Liver (tissue), 9 donors: Measurements from ENCODE around the gene MAP2K3. TPM values are rescaled to one million over a fixed set of nuclear protein-coding genes. Genes with fewer than 3 reads are reported as not detected.

ENCODE experiments used
- DNase-seq: peaks from one replicate; pipeline ENCODE4 v3.0.0-alpha.2; 2017; ENCODE audit warnings: low spot score
- H3K27ac ChIP-seq, 2 donors: one replicate each; pipeline ENCODE4 v1.7.0; 2013; ENCODE audit warnings: inconsistent platforms in 2 of 2, low read length in 2 of 2, control low read depth in 1 of 2, low read depth in 1 of 2, mild to moderate bottlenecking in 1 of 2
- H3K27me3 ChIP-seq, 4 donors: one replicate each; pipeline versions ENCODE4 v1.6.1 to v1.7.0; 2013; ENCODE audit warnings: low read length in 3 of 4, inconsistent platforms in 1 of 4, mild to moderate bottlenecking in 1 of 4, moderate library complexity in 1 of 4; ENCODE audit not compliant: control insufficient read depth in 4 of 4, insufficient read depth in 4 of 4
- H3K36me3 ChIP-seq, 4 donors: one replicate each; pipeline versions ENCODE4 v1.6.1 to v1.7.0; 2013; ENCODE audit warnings: low read length in 3 of 4, mild to moderate bottlenecking in 3 of 4, low read depth in 1 of 4, moderate library complexity in 1 of 4; ENCODE audit not compliant: control insufficient read depth in 4 of 4, insufficient read depth in 3 of 4
- H3K4me1 ChIP-seq, 4 donors: one replicate each; pipeline versions ENCODE4 v1.6.1 to v1.7.0; 2013; ENCODE audit warnings: low read length in 3 of 4, mild to moderate bottlenecking in 3 of 4, moderate library complexity in 1 of 4; ENCODE audit not compliant: control insufficient read depth in 4 of 4, insufficient read depth in 4 of 4
- H3K4me3 ChIP-seq, 3 donors: one replicate each; pipeline versions ENCODE4 v1.6.1 to v1.7.0; 2013; ENCODE audit warnings: low read length in 3 of 3, control low read depth in 1 of 3, low read depth in 1 of 3, mild to moderate bottlenecking in 1 of 3
- H3K9ac ChIP-seq, 2 donors: one replicate each; pipeline ENCODE4 v1.7.0; 2013; ENCODE audit warnings: low read length in 2 of 2, mild to moderate bottlenecking in 2 of 2, moderate library complexity in 2 of 2, control low read depth in 1 of 2, low read depth in 1 of 2
- H3K9me3 ChIP-seq, 4 donors: one replicate each; pipeline versions ENCODE4 v1.6.1 to v1.7.0; 2013; ENCODE audit warnings: low read length in 3 of 4; ENCODE audit not compliant: control insufficient read depth in 4 of 4
- CTCF ChIP-seq: fragments of 150-350 bp; IDR thresholded peaks from 2 replicates; pipeline ENCODE4 v1.5.1; 2017; ENCODE audit warnings: improper control_type of control experiment, low read depth, low read length; ENCODE audit not compliant: missing input control
- EGR1 ChIP-seq, 2 donors: IDR thresholded peaks; 2 replicates each; pipeline ENCODE4 v1.6.1; 2016 to 2018; ENCODE audit warnings: antibody characterized with exemption in 2 of 2, low read depth in 2 of 2
- FOXA1 ChIP-seq: IDR thresholded peaks from 2 replicates; pipeline ENCODE4 v1.6.1; 2016; ENCODE audit warnings: antibody characterized with exemption
- FOXA2 ChIP-seq: IDR thresholded peaks from 2 replicates; pipeline ENCODE4 v1.6.1; 2016; ENCODE audit warnings: antibody characterized with exemption
- HNF4A ChIP-seq, 2 donors: conservative IDR thresholded peaks; 2 replicates each; pipeline ENCODE4 v1.6.1; 2016; ENCODE audit warnings: antibody characterized with exemption in 2 of 2, mild to moderate bottlenecking in 2 of 2
- HNF4G ChIP-seq: IDR thresholded peaks from 2 replicates; pipeline ENCODE4 v1.6.1; 2016; ENCODE audit warnings: antibody characterized with exemption
- JUND ChIP-seq, 2 donors: IDR thresholded peaks; 2 replicates each; pipeline ENCODE4 v1.6.1; 2016; ENCODE audit warnings: antibody characterized with exemption in 2 of 2
- NR2F2 ChIP-seq: IDR thresholded peaks from 2 replicates; pipeline ENCODE4 v1.6.1; 2016; ENCODE audit warnings: antibody characterized with exemption
- RAD21 ChIP-seq, 2 donors: IDR thresholded peaks; 2 replicates each; pipeline ENCODE4 v1.6.1; 2016; ENCODE audit warnings: antibody characterized with exemption in 2 of 2, mild to moderate bottlenecking in 2 of 2
- RXRA ChIP-seq, 2 donors: IDR thresholded peaks; 2 replicates each; pipeline ENCODE4 v1.6.1; 2017 to 2018; ENCODE audit warnings: antibody characterized with exemption in 2 of 2, mild to moderate bottlenecking in 1 of 2
- SP1 ChIP-seq: IDR thresholded peaks from 2 replicates; pipeline ENCODE4 v1.6.1; 2018; ENCODE audit warnings: antibody characterized with exemption, mild to moderate bottlenecking
- TAF1 ChIP-seq: conservative IDR thresholded peaks from 2 replicates; pipeline ENCODE4 v1.6.1; 2016; ENCODE audit warnings: antibody characterized with exemption, mild to moderate bottlenecking
- YY1 ChIP-seq: IDR thresholded peaks from 2 replicates; pipeline ENCODE4 v1.6.1; 2016; ENCODE audit warnings: antibody characterized with exemption, mild to moderate bottlenecking
- WGBS: extraction: QIAGEN DNeasy Blood & Tissue Kit; methylation state at CpG from one replicate; pipeline ENCODE4 v1.1.7; 2013; 5-methylcytosine and 5-hydroxymethylcytosine counted together
- polyA plus RNA-seq, 2 donors: library from polyadenylated mRNA; stranded (reverse) in 1 of 2; unstranded in 1 of 2; fragments of 200-250 nt in 1 of 2; fragments of >200 nt in 1 of 2; fragmentation: Nextera tagmentation in 1 of 2; extraction: Ambion mirVana in 1 of 2; gene quantifications; one replicate each; pipeline versions ENCODE4 v1.2.1 to v1.2.3, GENCODE V29; 2013 to 2015
- total RNA-seq, 2 donors: library from RNA; depleted of rRNA; stranded (reverse); fragments of >200 nt; gene quantifications; one replicate each; pipeline ENCODE4 v1.2.3, GENCODE V29; 2014
- TF ChIP-seq, protein P1 (sequence below): IDR thresholded peaks from 2 replicates; pipeline ENCODE4 v1.6.1; 2016; ENCODE audit warnings: antibody characterized with exemption, mild to moderate bottlenecking
- TF ChIP-seq, protein P2 (sequence below): IDR thresholded peaks from 2 replicates; pipeline ENCODE4 v1.6.1; 2016; ENCODE audit warnings: antibody characterized with exemption
- TF ChIP-seq, protein P3 (sequence below): IDR thresholded peaks from 2 replicates; pipeline ENCODE4 v1.6.1; 2016; ENCODE audit warnings: antibody characterized with exemption
- TF ChIP-seq, protein P4 (sequence below): IDR thresholded peaks from 2 replicates; pipeline ENCODE4 v1.6.1; 2016; ENCODE audit warnings: antibody characterized with exemption
- donor health status: healthy.
- donor health status: healthy.
- donor health status: healthy.
- donor health status: healthy.
- donor health status: healthy.

Gene MAP2K3
- total and polyA plus RNA-seq, 4 donors, result 21.6 to 88.4 (median 30.5) TPM

GRCh38 chr17:21288571-21289017 lies 4.1 kb downstream of the MAP2K3 start:
- H3K9me3 ChIP-seq, result no peaks in the 10 kb centered on the region
- H3K27me3 ChIP-seq, result no peaks in the 10 kb centered on the region
- peaks cover 0 to 6% (median 3%) of the 10 kb centered on the region in 4 donors for H3K36me3 ChIP-seq
- H3K9ac ChIP-seq, result peak overlapping the region in 1 of 2 donors; percentile 63
- H3K4me3 ChIP-seq, result peak overlapping the region; percentile 48 to 62 (median 51)
- WGBS, result 40% methylated on average over 6 of the region's 6 CpGs
- peaks cover 24 to 43% (median 33%) of the 10 kb centered on the region in 4 donors for H3K4me1 ChIP-seq
- TF ChIP-seq FOXA2 (no peak), EGR1 (IDR thresholded peaks at IDR 0.05; ENCODE audit: low read depth in 2 of 2) (no peak), CTCF (no peak), YY1 (no peak), RXRA (IDR thresholded peaks at IDR 0.05) (no peak), TAF1 (no peak), HNF4G (no peak), FOXA1 (no peak), SP1 (no peak), NR2F2 (no peak), JUND (IDR thresholded peaks at IDR 0.05) (no peak), RAD21 (IDR thresholded peaks at IDR 0.05) (no peak), HNF4A (conservative IDR thresholded peaks at IDR 0.05) (no peak)
- TF ChIP-seq, protein P1, sequence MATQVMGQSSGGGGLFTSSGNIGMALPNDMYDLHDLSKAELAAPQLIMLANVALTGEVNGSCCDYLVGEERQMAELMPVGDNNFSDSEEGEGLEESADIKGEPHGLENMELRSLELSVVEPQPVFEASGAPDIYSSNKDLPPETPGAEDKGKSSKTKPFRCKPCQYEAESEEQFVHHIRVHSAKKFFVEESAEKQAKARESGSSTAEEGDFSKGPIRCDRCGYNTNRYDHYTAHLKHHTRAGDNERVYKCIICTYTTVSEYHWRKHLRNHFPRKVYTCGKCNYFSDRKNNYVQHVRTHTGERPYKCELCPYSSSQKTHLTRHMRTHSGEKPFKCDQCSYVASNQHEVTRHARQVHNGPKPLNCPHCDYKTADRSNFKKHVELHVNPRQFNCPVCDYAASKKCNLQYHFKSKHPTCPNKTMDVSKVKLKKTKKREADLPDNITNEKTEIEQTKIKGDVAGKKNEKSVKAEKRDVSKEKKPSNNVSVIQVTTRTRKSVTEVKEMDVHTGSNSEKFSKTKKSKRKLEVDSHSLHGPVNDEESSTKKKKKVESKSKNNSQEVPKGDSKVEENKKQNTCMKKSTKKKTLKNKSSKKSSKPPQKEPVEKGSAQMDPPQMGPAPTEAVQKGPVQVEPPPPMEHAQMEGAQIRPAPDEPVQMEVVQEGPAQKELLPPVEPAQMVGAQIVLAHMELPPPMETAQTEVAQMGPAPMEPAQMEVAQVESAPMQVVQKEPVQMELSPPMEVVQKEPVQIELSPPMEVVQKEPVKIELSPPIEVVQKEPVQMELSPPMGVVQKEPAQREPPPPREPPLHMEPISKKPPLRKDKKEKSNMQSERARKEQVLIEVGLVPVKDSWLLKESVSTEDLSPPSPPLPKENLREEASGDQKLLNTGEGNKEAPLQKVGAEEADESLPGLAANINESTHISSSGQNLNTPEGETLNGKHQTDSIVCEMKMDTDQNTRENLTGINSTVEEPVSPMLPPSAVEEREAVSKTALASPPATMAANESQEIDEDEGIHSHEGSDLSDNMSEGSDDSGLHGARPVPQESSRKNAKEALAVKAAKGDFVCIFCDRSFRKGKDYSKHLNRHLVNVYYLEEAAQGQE, result no peak
- TF ChIP-seq, protein P2, sequence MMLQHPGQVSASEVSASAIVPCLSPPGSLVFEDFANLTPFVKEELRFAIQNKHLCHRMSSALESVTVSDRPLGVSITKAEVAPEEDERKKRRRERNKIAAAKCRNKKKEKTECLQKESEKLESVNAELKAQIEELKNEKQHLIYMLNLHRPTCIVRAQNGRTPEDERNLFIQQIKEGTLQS, result no peak
- TF ChIP-seq, protein P3, sequence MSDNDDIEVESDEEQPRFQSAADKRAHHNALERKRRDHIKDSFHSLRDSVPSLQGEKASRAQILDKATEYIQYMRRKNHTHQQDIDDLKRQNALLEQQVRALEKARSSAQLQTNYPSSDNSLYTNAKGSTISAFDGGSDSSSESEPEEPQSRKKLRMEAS, result no peak
- H3K27ac ChIP-seq, result peak overlapping the region; percentile 89 to 96
- no peak for DNase-seq

DNA sequence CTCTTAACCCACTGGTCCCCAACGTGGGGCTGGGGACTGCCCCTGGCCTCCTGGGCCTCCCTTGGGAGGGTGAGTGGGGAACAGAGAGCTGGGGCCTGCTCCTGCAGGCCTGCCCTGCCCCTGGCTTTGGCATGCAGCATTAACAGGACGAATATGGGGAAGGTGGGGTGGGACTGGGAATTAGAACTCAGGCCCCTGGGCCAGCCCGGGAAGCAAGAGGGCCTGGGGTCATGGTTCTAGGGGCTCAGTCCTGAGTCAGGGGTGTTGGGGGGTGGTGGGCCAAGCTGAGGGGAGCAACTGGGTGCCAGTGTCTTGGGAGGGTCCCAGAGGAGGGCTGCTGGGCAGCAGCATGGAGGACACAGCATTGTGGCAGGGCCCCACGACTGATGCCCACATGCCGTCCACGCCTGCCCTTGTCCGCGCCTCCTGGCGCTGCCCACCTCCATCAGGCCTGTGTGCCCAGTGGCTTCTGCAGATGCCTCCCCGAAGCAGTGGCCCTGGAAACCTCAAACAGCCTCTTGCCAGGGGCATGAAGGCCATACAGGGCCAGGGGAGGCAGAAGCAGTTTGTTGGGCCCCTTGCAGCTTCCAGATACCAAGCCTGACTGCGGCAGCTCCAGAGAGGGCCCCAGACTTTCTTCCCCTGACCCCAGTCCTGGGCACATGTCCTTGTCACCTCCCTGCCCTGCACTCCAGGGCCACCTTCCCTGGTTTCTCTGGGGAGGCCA lies 4.8 kb downstream of the MAP2K3 start:
- H3K27ac ChIP-seq, result peak overlapping the region; percentile 89 to 96
- peak overlapping the region in 1 of 2 donors; percentile 63 for H3K9ac ChIP-seq
- H3K36me3 ChIP-seq, result peaks cover 0 to 6% (median 3%) of the 10 kb centered on the region in 4 donors
- TF ChIP-seq, protein P1, result no peak
- TF ChIP-seq, protein P4, sequence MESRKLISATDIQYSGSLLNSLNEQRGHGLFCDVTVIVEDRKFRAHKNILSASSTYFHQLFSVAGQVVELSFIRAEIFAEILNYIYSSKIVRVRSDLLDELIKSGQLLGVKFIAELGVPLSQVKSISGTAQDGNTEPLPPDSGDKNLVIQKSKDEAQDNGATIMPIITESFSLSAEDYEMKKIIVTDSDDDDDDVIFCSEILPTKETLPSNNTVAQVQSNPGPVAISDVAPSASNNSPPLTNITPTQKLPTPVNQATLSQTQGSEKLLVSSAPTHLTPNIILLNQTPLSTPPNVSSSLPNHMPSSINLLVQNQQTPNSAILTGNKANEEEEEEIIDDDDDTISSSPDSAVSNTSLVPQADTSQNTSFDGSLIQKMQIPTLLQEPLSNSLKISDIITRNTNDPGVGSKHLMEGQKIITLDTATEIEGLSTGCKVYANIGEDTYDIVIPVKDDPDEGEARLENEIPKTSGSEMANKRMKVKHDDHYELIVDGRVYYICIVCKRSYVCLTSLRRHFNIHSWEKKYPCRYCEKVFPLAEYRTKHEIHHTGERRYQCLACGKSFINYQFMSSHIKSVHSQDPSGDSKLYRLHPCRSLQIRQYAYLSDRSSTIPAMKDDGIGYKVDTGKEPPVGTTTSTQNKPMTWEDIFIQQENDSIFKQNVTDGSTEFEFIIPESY, result no peak
- no peaks in the 10 kb centered on the region for H3K27me3 ChIP-seq
- no peak for DNase-seq
- no peak overlapping the region for H3K4me3 ChIP-seq
- WGBS, result 82% methylated on average over 11 of the region's 11 CpGs
- H3K4me1 ChIP-seq, result peaks cover 24 to 40% (median 30%) of the 10 kb centered on the region in 4 donors
- H3K9me3 ChIP-seq, result no peaks in the 10 kb centered on the region
